A549 (cell line): ENCODE data around the gene INAFM1. TPM values are rescaled to one million over a fixed set of nuclear protein-coding genes. Genes with fewer than 3 reads are reported as not detected.

ENCODE experiments used
- ATAC-seq, 2 experiments: fragments of 200-7000 bp in 1 of 2; fragments of >200 bp in 1 of 2; cut with Nextera tagmentation in 1 of 2; cut with Tn5 transposase in 1 of 2; 3 replicates each; pipeline versions ENCODE4 v1.8.0 to v1.9.1; 2018 to 2020; ENCODE audit warnings: mild to moderate bottlenecking in 1 of 2, moderate library complexity in 1 of 2
- CTCF ChIA-PET: fragments of 300-600 bp; sonication (Branson Sonifier 250); formaldehyde crosslinking; extraction: SDS; loops from one replicate; lab custom pipeline; 2021; ENCODE audit warnings: antibody characterized with exemption, inconsistent platforms; lab: Yijun Ruan, JAX
- POLR2A ChIA-PET: fragments of 350-600 bp; formaldehyde crosslinking; extraction: SDS; loops from one replicate; lab custom pipeline; 2021; ENCODE audit warnings: antibody characterized with exemption, inconsistent platforms; lab: Yijun Ruan, JAX
- DNase-seq, 2 experiments: peaks; one replicate each; pipeline versions ENCODE4 v3.0.0 to v3.0.0-alpha.2; 2011 to 2016; ENCODE audit warnings: low read depth in 1 of 2, low spot score in 1 of 2
- FAIRE-seq: peaks from 2 replicates; lab custom pipeline; 2011; peaks lifted over from hg19 to GRCh38; lab: Jason Lieb, UNC
- H3K27ac ChIP-seq, 2 experiments: fragments of >200 bp; sonication (Bioruptor Twin); formaldehyde crosslinking; 3 replicates each; pipeline ENCODE4 v1.5.1; 2016 to 2017
- H3K4me1 ChIP-seq: fragments of >200 bp; sonication (Bioruptor Twin); formaldehyde crosslinking; 3 replicates; pipeline ENCODE4 v1.6.1; 2016
- H3K4me2 ChIP-seq: fragments of >200 bp; sonication (Bioruptor Twin); formaldehyde crosslinking; 3 replicates; pipeline ENCODE4 v1.6.1; 2016
- H3K4me3 ChIP-seq: fragments of >200 bp; sonication (Bioruptor Twin); formaldehyde crosslinking; 3 replicates; pipeline ENCODE4 v1.5.1; 2016
- H3K9me3 ChIP-seq: fragments of >200 bp; sonication (Bioruptor Twin); formaldehyde crosslinking; 3 replicates; pipeline ENCODE4 v1.6.1; 2016
- ATOH8 ChIP-seq: fragments of 250-450 bp; sonication (Bioruptor Pico); IDR thresholded peaks from 2 replicates; pipeline ENCODE4 v1.5.0; 2020; ENCODE audit warnings: low read depth, mild to moderate bottlenecking, moderate library complexity
- CBX8 ChIP-seq: fragments of 200-600 bp; sonication (generic); IDR thresholded peaks from 2 replicates; pipeline ENCODE4 v1.6.1; 2016
- CHD2 ChIP-seq: fragments of 150-350 bp; IDR thresholded peaks from 2 replicates; pipeline ENCODE4 v1.6.1; 2014; ENCODE audit warnings: low read length; ENCODE audit not compliant: partially characterized antibody
- EHF ChIP-seq: fragments of 250-450 bp; sonication (Bioruptor Pico); IDR thresholded peaks from 2 replicates; pipeline ENCODE4 v1.5.0; 2020; ENCODE audit warnings: mild to moderate bottlenecking
- EHMT2 ChIP-seq: fragments of 200-600 bp; sonication (generic); IDR thresholded peaks from 2 replicates; pipeline ENCODE4 v1.6.1; 2016; ENCODE audit warnings: antibody characterized with exemption, low read depth, mild to moderate bottlenecking, moderate library complexity
- EP300 ChIP-seq, 2 experiments: fragments of >200 bp; sonication (Bioruptor Twin); formaldehyde crosslinking; IDR thresholded peaks; 2 replicates in 1 of 2; 3 replicates in 1 of 2; pipeline ENCODE4 v1.6.1; 2016 to 2017
- FOSL2 ChIP-seq, 2 experiments: fragments of 450-650 bp in 1 of 2; fragments of >200 bp in 1 of 2; sonication (Bioruptor Twin) in 1 of 2; formaldehyde crosslinking; IDR thresholded peaks; 2 replicates each; pipeline versions ENCODE4 v1.5.0 to v1.6.1; 2016 to 2020; ENCODE audit warnings: mild to moderate bottlenecking in 1 of 2, moderate library complexity in 1 of 2
- FOXS1 ChIP-seq: fragments of 250-450 bp; sonication (Bioruptor Pico); IDR thresholded peaks from 2 replicates; pipeline ENCODE4 v1.5.0; 2020; ENCODE audit warnings: mild to moderate bottlenecking, moderate library complexity
- HES2 ChIP-seq: fragments of >200 bp; sonication (Bioruptor Twin); formaldehyde crosslinking; IDR thresholded peaks from 2 replicates; pipeline ENCODE4 v1.6.1; 2016
- HMGXB4 ChIP-seq: fragments of 250-450 bp; sonication (Bioruptor Pico); IDR thresholded peaks from 2 replicates; pipeline ENCODE4 v1.5.0; 2021; ENCODE audit warnings: mild to moderate bottlenecking, moderate library complexity, borderline replicate concordance
- HOXA7 ChIP-seq: fragments of 250-450 bp; sonication (Bioruptor Pico); IDR thresholded peaks from 2 replicates; pipeline ENCODE4 v1.5.0; 2020; ENCODE audit warnings: mild to moderate bottlenecking, moderate library complexity
- JUNB ChIP-seq: fragments of >200 bp; sonication (Bioruptor Twin); formaldehyde crosslinking; IDR thresholded peaks from 2 replicates; pipeline ENCODE4 v1.6.1; 2016
- MAX ChIP-seq: IDR thresholded peaks from 2 replicates; pipeline ENCODE4 v1.6.1; 2012
- MAZ ChIP-seq: fragments of 150-350 bp; IDR thresholded peaks from 2 replicates; pipeline ENCODE4 v1.6.1; 2014; ENCODE audit warnings: antibody characterized with exemption, low read depth, low read length, borderline replicate concordance
- MYC ChIP-seq: IDR thresholded peaks from 2 replicates; pipeline ENCODE4 v1.6.1; 2012; ENCODE audit warnings: mild to moderate bottlenecking, inconsistent platforms, low read length, improper control_type of control experiment, borderline replicate concordance
- NR3C1 ChIP-seq: fragments of >200 bp; sonication (Bioruptor Twin); formaldehyde crosslinking; IDR thresholded peaks from 3 replicates; pipeline ENCODE4 v1.6.1; 2017
- PHF8 ChIP-seq: fragments of 200-600 bp; sonication (generic); IDR thresholded peaks from 2 replicates; pipeline ENCODE4 v1.6.1; 2016; ENCODE audit warnings: low read depth, mild to moderate bottlenecking, antibody characterized with exemption, moderate library complexity, borderline replicate concordance
- POLR2AphosphoS2 ChIP-seq: conservative IDR thresholded peaks from 2 replicates; pipeline ENCODE4 v1.6.1; 2012; ENCODE audit warnings: low read length, improper control_type of control experiment, inconsistent platforms
- RARB ChIP-seq: fragments of 250-450 bp; sonication (Bioruptor Pico); IDR thresholded peaks from 2 replicates; pipeline ENCODE4 v1.8.0; 2021; ENCODE audit warnings: mild to moderate bottlenecking, moderate library complexity
- RCOR1 ChIP-seq: fragments of 150-350 bp; IDR thresholded peaks from 2 replicates; pipeline ENCODE4 v1.6.1; 2014; ENCODE audit warnings: antibody characterized with exemption, low read length, low read depth
- RFX5 ChIP-seq: fragments of 450-650 bp; IDR thresholded peaks from 2 replicates; pipeline ENCODE4 v1.7.1; 2014; ENCODE audit warnings: antibody characterized with exemption, mild to moderate bottlenecking, moderate library complexity
- SMC3 ChIP-seq: fragments of >200 bp; sonication (Bioruptor Twin); formaldehyde crosslinking; IDR thresholded peaks from 3 replicates; pipeline ENCODE4 v1.6.1; 2018; ENCODE audit warnings: inconsistent platforms
- ZFP36 ChIP-seq: fragments of 450-650 bp; IDR thresholded peaks from 2 replicates; pipeline ENCODE4 v1.6.1; 2014; ENCODE audit warnings: borderline replicate concordance; ENCODE audit not compliant: partially characterized antibody
- ZNF302 ChIP-seq: fragments of 250-450 bp; sonication (Bioruptor Pico); IDR thresholded peaks from 2 replicates; pipeline ENCODE4 v1.9.0; 2021; ENCODE audit warnings: inconsistent platforms, mild to moderate bottlenecking, moderate library complexity
- WGBS: methylation state at CpG from one replicate; pipeline ENCODE4 v1.1.6; 2017; ENCODE audit errors: missing lambda C conversion rate; 5-methylcytosine and 5-hydroxymethylcytosine counted together
- polyA plus RNA-seq, 4 experiments: library from polyadenylated mRNA; depleted of rRNA in 3 of 4; stranded (reverse); fragments of >200 nt; fragmentation: RNase III in 1 of 4; extraction: RNeasy Plus Mini Kit Qiagen cat#74134 plus additional on column Dnase treatment in 1 of 4; gene quantifications; 2 replicates in 3 of 4; 3 replicates in 1 of 4; pipeline ENCODE4 v1.2.3, GENCODE V29; 2011 to 2017

INAFM1 gene
- polyA plus RNA-seq, 2 of the 4 experiments (the other 2 are of a cell fraction), result 1.5 to 5.5 TPM

- Histone ChIP-seq H3K4me1 (peaks cover 47% of the 10 kb centered on the region), H3K27ac (peak overlapping the region; percentile 74 to 85), H3K4me3 (no peak overlapping the region), H3K4me2 (no peak overlapping the region), H3K9me3 (peaks cover 13% of the 10 kb centered on the region; the same call in 2 of the 3 replicates)
- 82% methylated on average over 5 of the region's 5 CpGs for WGBS
- ATAC-seq, result no peak
- ChIA-PET POLR2A (no interaction called here), CTCF (interaction anchor here (0.7 to 7.1 kb wide), 6 partner anchors 7 to 36 kb away, joined by 3 to 73 read pairs (median 4); partner anchors contain the start of gene DHX34)
- no peak for TF ChIP-seq HOXA7 (CRISPR knock-in tag)
- TF ChIP-seq PHF8, result no peak
- TF ChIP-seq EHF (CRISPR knock-in tag), result no peak
- no peak for TF ChIP-seq ZFP36
- TF ChIP-seq CHD2, result no peak
- TF ChIP-seq EHMT2, result no peak
- no peak for TF ChIP-seq JUNB
- no peak for TF ChIP-seq HMGXB4 (CRISPR knock-in tag)
- TF ChIP-seq CBX8, result no peak
- DNase-seq, result no peak
- no peak for FAIRE-seq
These were observed 37.8 kb downstream of the INAFM1 start for GRCh38 chr19:47312366-47313006.

- no peak for TF ChIP-seq PHF8
- TF ChIP-seq ZNF302 (CRISPR knock-in tag), result no peak
- TF ChIP-seq FOXS1 (CRISPR knock-in tag), result no peak
- no peak for TF ChIP-seq RCOR1
- no peak for TF ChIP-seq POLR2AphosphoS2
- TF ChIP-seq RARB, result no peak
- TF ChIP-seq ZFP36, result no peak
- no peak for TF ChIP-seq EP300 (IDR thresholded peaks at IDR 0.05)
- no peak for TF ChIP-seq MAX
- TF ChIP-seq FOSL2 (IDR thresholded peaks at IDR 0.05), result no peak
- TF ChIP-seq FOSL2 (CRISPR knock-in tag; IDR thresholded peaks at IDR 0.05), result no peak
- no peak for TF ChIP-seq MAZ
- TF ChIP-seq SMC3, result no peak
- TF ChIP-seq ATOH8 (CRISPR knock-in tag), result no peak
- TF ChIP-seq EHMT2, result no peak
- no peak for TF ChIP-seq HES2
- TF ChIP-seq MYC, result no peak
- no peak for TF ChIP-seq NR3C1
- no peak for TF ChIP-seq RFX5
- TF ChIP-seq, all 56 proteins: peak for 0
- ChIA-PET CTCF (interaction anchor here (1.1 to 7.1 kb wide), 5 partner anchors 9 to 48 kb away, joined by 4 to 73 read pairs (median 29); partner anchors contain the start of gene DHX34), POLR2A (no interaction called here)
- ATAC-seq (no peak), FAIRE-seq (no peak), DNase-seq (no peak)
- Histone ChIP-seq H3K4me3 (no peak overlapping the region), H3K4me1 (peaks cover 46% of the 10 kb centered on the region), H3K4me2 (no peak overlapping the region), H3K27ac (peak overlapping the region; percentile 74 to 85), H3K9me3 (peaks cover 13% of the 10 kb centered on the region; the same call in 2 of the 3 replicates)
- WGBS, result 89% methylated on average over 10 of the region's 10 CpGs
These were observed 39.1 kb downstream of the INAFM1 start for GRCh38 chr19:47313754-47314295.
